Keratinocyte (primary cell): ENCODE data around the gene ARHGAP4. TPM values are rescaled to one million over a fixed set of nuclear protein-coding genes. Genes with fewer than 3 reads are reported as not detected.

ENCODE experiments used
- DNase-seq: peaks from one replicate; pipeline ENCODE4 v3.0.0-alpha.2; 2011; ENCODE audit warnings: low read depth, missing footprints, low spot score
- FAIRE-seq: peaks from 2 replicates; lab custom pipeline; 2011; peaks lifted over from hg19 to GRCh38; lab: Jason Lieb, UNC
- H2AFZ ChIP-seq: 2 replicates; pipeline ENCODE4 v1.6.0; 2012; ENCODE audit warnings: low read length, control low read depth, inconsistent platforms; ENCODE audit not compliant: control insufficient read depth
- H3K27ac ChIP-seq: 2 replicates; pipeline ENCODE4 v1.5.1; 2011; ENCODE audit warnings: low read length; ENCODE audit not compliant: control insufficient read depth, insufficient read depth
- H3K27me3 ChIP-seq: 3 replicates; pipeline ENCODE4 v1.6.0; 2011; ENCODE audit warnings: low read length; ENCODE audit not compliant: control insufficient read depth, insufficient read depth; ENCODE audit errors: extremely low read depth
- H3K36me3 ChIP-seq, 2 experiments: 2 replicates in 1 of 2; 3 replicates in 1 of 2; pipeline ENCODE4 v1.5.1; 2011; ENCODE audit warnings: low read length in 2 of 2, mild to moderate bottlenecking in 1 of 2; ENCODE audit not compliant: control insufficient read depth in 2 of 2, insufficient read depth in 2 of 2; ENCODE audit errors: extremely low read depth in 1 of 2
- H3K4me1 ChIP-seq: 3 replicates; pipeline ENCODE4 v1.5.1; 2011; ENCODE audit warnings: low read length; ENCODE audit not compliant: control insufficient read depth, insufficient read depth; ENCODE audit errors: extremely low read depth
- H3K4me2 ChIP-seq: 3 replicates; pipeline ENCODE4 v1.6.0; 2011; ENCODE audit warnings: low read depth, low read length; ENCODE audit not compliant: control insufficient read depth, insufficient read depth; ENCODE audit errors: extremely low read depth
- H3K4me3 ChIP-seq, 3 experiments: fragments of 200-600 bp in 1 of 3; sonication (generic) in 1 of 3; 2 replicates in 2 of 3; 3 replicates in 1 of 3; pipeline ENCODE4 v1.5.1; 2011 to 2016; ENCODE audit warnings: low read length in 3 of 3, mild to moderate bottlenecking in 3 of 3, control low read depth in 2 of 3, inconsistent platforms in 1 of 3, low read depth in 1 of 3, mixed read lengths in 1 of 3, mixed run types in 1 of 3, moderate library complexity in 1 of 3; ENCODE audit not compliant: control insufficient read depth in 2 of 3, insufficient read depth in 2 of 3; ENCODE audit errors: extremely low read depth in 1 of 3
- H3K79me2 ChIP-seq: 2 replicates; pipeline ENCODE4 v1.6.0; 2012; ENCODE audit warnings: low read length; ENCODE audit not compliant: control insufficient read depth, insufficient read depth
- H3K9ac ChIP-seq: 3 replicates; pipeline ENCODE4 v1.6.0; 2011; ENCODE audit warnings: low read length; ENCODE audit not compliant: control insufficient read depth, insufficient read depth; ENCODE audit errors: extremely low read depth
- H3K9me1 ChIP-seq: 3 replicates; pipeline ENCODE4 v1.6.0; 2011; ENCODE audit warnings: low read length; ENCODE audit not compliant: control insufficient read depth, insufficient read depth; ENCODE audit errors: extremely low read depth
- H3K9me3 ChIP-seq: 2 replicates; pipeline ENCODE4 v1.5.1; 2012; ENCODE audit warnings: low read depth, low read length; ENCODE audit not compliant: control insufficient read depth
- H4K20me1 ChIP-seq: 3 replicates; pipeline ENCODE4 v1.6.0; 2011; ENCODE audit warnings: low read length; ENCODE audit not compliant: control insufficient read depth, insufficient read depth; ENCODE audit errors: extremely low read depth
- CTCF ChIP-seq, 3 experiments: IDR thresholded peaks in 1 of 3; conservative IDR thresholded peaks in 1 of 3; optimal IDR thresholded peaks in 1 of 3; 2 replicates in 2 of 3; 3 replicates in 1 of 3; pipeline versions ENCODE3 to v1.5.1; 2011; ENCODE audit warnings: low read length in 3 of 3, mild to moderate bottlenecking in 3 of 3, moderate library complexity in 2 of 3, control low read depth in 1 of 3, inconsistent platforms in 1 of 3; ENCODE audit not compliant: insufficient read depth in 2 of 3; ENCODE audit errors: extremely low read depth in 1 of 3
- EZH2 ChIP-seq: IDR thresholded peaks from one replicate; pipeline ENCODE4 v1.6.1; 2012; ENCODE audit warnings: inconsistent platforms, mild to moderate bottlenecking, low read length, moderate library complexity
- dilution Hi-C: fragments of 300-500 bp; cut with MboI; formaldehyde crosslinking; loops from one replicate; pipeline ENCODE4 v1.7.0; 2020; ENCODE audit warnings: low sequenced_read_pairs; ENCODE audit not compliant: extremely low pct_ligation_motif_present
- polyA plus RNA-seq, 5 experiments: library from polyadenylated mRNA; depleted of rRNA in 3 of 5; stranded (reverse) in 3 of 5; stranded (forward) in 1 of 5; unstranded in 1 of 5; fragments of >200 nt; gene quantifications; 1 replicate in 1 of 5; 2 replicates in 3 of 5; 3 replicates in 1 of 5; pipeline versions ENCODE4 v1.2.1 to v1.2.3, GENCODE V29; 2011 to 2012; ENCODE audit warnings: missing spikeins in 2 of 5, low read depth in 1 of 5, low replicate concordance in 1 of 5

Gene ARHGAP4
- polyA plus RNA-seq, 1 donor (not counting 4 experiments of a cell fraction or from before 2014, with no cell fraction given) = 0.35 TPM

DNA sequence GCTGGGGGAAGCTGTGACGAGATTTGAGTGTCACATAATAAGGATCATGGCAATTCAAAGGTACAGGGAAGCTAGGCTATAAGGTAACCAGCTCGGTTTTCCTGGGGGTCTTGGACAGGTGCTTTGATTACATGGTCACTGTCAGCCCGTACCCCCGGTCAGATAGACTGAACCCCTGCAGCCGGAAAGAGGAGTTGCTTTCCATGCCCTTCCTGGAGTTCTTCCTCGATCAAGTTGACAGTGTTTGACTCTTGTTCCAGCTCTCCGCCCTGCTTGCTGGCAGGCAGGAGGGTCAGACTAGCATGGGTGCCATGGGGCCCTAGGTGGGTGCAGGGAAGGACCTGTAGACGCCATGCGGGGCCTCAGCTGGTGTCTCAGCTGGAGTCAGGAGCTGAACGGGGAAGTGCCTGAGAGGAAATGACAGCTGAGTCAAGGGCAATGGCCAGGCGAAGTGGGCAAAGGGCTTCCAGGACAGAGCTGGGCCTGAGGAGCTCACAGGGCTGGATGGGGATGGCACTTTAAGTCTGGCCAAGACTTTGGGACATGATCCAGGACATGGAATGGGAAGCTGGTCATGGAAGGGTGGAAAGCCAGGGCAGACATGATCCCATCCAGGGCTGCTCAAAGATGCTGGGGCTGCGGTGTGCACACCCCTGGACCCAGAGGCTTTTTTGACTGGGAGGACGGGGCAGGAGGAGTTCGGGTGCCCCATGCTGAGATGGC, 48.1 kb upstream of the ARHGAP4 start:
- dilution Hi-C loops = no loop called here
- Histone ChIP-seq H4K20me1 (peaks cover 3% of the 10 kb centered on the region), H3K9me3 (no peaks in the 10 kb centered on the region), H3K27ac (peak overlapping the region; percentile 99), H3K9ac (peak overlapping the region; percentile 99), H3K4me1 (peaks cover 12% of the 10 kb centered on the region), H3K36me3 (peaks cover 0 to 6% of the 10 kb centered on the region in 2 experiments), H3K27me3 (no peaks in the 10 kb centered on the region), H3K79me2 (peaks cover 28% of the 10 kb centered on the region), H3K4me3 (peak overlapping the region in 1 of 3 experiments; percentile 70), H2AFZ (no peak overlapping the region), H3K4me2 (peak overlapping the region; percentile 85), H3K9me1 (no peaks in the 10 kb centered on the region)
- no peak for TF ChIP-seq CTCF (optimal IDR thresholded peaks at IDR 0.05 in 1 of 3, IDR thresholded peaks at IDR 0.05 in 1 of 3, conservative IDR thresholded peaks at IDR 0.05 in 1 of 3; ENCODE audit: extremely low read depth in 1 of 3, insufficient read depth in 2 of 3, low read length in 3 of 3)
- TF ChIP-seq EZH2 = no peak
- no peak for DNase-seq
- FAIRE-seq = no peak

GRCh38 chrX:153973127-153974002, 47.3 kb upstream of the ARHGAP4 start:
- Histone ChIP-seq H2AFZ (peak overlapping the region; percentile 49), H4K20me1 (peaks cover 4% of the 10 kb centered on the region), H3K27ac (peak overlapping the region; percentile 99), H3K9ac (peak overlapping the region; percentile 99), H3K4me1 (peaks cover 19% of the 10 kb centered on the region), H3K9me1 (no peaks in the 10 kb centered on the region), H3K27me3 (no peaks in the 10 kb centered on the region), H3K36me3 (peaks cover 0 to 6% of the 10 kb centered on the region in 2 experiments), H3K4me2 (peak overlapping the region; percentile 85), H3K79me2 (peaks cover 36% of the 10 kb centered on the region), H3K9me3 (no peaks in the 10 kb centered on the region), H3K4me3 (peak overlapping the region; percentile 49 to 77 (median 70))
- FAIRE-seq (no peak), DNase-seq (no peak)
- no peak for TF ChIP-seq CTCF (optimal IDR thresholded peaks at IDR 0.05 in 1 of 3, IDR thresholded peaks at IDR 0.05 in 1 of 3, conservative IDR thresholded peaks at IDR 0.05 in 1 of 3; ENCODE audit: extremely low read depth in 1 of 3, insufficient read depth in 2 of 3, low read length in 3 of 3)
- no peak for TF ChIP-seq EZH2
- dilution Hi-C loops = no loop called here
